Measurements from ENCODE around the gene ENKD1. TPM values are rescaled to one million over a fixed set of nuclear protein-coding genes. Genes with fewer than 3 reads are reported as not detected.

The ENKD1 gene
- total RNA-seq, 4 donors from 2014 or later: 7.7 to 17.8 (median 13.7) TPM

GRCh38 chr16:67679935-67680897 lies 13.7 kb upstream of the ENKD1 start:
- DNase-seq (ENCODE audit: low spot score) (no peak), ATAC-seq (ENCODE audit: low FRiP score) (no peak)
- TF ChIP-seq, protein P1, sequence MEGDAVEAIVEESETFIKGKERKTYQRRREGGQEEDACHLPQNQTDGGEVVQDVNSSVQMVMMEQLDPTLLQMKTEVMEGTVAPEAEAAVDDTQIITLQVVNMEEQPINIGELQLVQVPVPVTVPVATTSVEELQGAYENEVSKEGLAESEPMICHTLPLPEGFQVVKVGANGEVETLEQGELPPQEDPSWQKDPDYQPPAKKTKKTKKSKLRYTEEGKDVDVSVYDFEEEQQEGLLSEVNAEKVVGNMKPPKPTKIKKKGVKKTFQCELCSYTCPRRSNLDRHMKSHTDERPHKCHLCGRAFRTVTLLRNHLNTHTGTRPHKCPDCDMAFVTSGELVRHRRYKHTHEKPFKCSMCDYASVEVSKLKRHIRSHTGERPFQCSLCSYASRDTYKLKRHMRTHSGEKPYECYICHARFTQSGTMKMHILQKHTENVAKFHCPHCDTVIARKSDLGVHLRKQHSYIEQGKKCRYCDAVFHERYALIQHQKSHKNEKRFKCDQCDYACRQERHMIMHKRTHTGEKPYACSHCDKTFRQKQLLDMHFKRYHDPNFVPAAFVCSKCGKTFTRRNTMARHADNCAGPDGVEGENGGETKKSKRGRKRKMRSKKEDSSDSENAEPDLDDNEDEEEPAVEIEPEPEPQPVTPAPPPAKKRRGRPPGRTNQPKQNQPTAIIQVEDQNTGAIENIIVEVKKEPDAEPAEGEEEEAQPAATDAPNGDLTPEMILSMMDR (IDR thresholded peaks at IDR 0.05): no peak

GRCh38 chr16:67678354-67679023 lies 11.9 kb upstream of the ENKD1 start:
- TF ChIP-seq, protein P1 (IDR thresholded peaks at IDR 0.05): no peak
- ATAC-seq (ENCODE audit: low FRiP score) (no peak), DNase-seq (ENCODE audit: low spot score) (no peak)

GRCh38 chr16:67677712-67678111 lies 11.2 kb upstream of the ENKD1 start:
- TF ChIP-seq, protein P1 (IDR thresholded peaks at IDR 0.05): no peak
- ATAC-seq (ENCODE audit: low FRiP score): no peak
- DNase-seq (ENCODE audit: low spot score): no peak

DNA sequence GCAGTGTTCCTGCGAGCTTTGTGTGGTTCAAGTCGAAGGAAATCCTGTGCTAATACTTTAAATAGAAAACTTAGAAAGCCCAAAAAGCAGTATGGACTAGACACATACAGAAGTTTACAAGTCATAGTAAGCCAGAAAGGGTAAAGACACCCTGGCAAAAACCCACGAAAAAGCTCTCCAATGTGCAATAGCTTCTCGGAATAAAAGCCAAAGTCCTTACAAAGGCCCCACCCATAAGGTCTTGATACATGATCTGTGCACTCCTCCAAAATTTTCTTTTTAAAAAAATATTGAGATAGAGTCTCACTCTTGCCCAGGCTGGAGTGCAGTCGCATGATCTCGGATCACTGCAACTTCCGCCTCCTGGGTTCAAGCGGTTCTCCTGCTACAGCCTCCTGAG lies 10.4 kb upstream of the ENKD1 start:
- TF ChIP-seq, protein P1 (IDR thresholded peaks at IDR 0.05): no peak
- no peak for ATAC-seq (ENCODE audit: low FRiP score)

DNA sequence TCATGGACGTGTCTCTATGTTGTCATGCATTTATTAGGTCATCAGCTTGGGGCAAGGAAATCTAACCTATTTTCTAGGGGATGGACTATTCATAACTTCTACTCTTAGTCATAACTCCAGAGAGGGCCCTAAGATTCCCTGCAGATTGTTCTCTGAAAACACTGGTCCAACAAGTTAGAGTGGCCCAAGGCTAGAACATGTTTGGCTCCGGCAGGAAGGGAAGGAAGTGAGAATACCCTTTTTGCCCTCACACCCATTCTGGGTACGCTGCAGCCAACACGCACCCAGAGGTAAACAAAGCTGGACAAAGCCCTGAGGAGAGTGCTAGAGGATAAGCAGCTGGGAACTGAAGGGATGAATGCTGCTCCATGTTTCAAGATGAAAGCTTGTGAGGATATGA lies 10.0 kb upstream of the ENKD1 start:
- DNase-seq (ENCODE audit: low spot score) (no peak), ATAC-seq (ENCODE audit: low FRiP score) (no peak)
- TF ChIP-seq, protein P1 (IDR thresholded peaks at IDR 0.05): no peak

More for the DNA sequence above, 10.4 kb upstream of the ENKD1 start:
- DNase-seq (ENCODE audit: low spot score): no peak

DNA sequence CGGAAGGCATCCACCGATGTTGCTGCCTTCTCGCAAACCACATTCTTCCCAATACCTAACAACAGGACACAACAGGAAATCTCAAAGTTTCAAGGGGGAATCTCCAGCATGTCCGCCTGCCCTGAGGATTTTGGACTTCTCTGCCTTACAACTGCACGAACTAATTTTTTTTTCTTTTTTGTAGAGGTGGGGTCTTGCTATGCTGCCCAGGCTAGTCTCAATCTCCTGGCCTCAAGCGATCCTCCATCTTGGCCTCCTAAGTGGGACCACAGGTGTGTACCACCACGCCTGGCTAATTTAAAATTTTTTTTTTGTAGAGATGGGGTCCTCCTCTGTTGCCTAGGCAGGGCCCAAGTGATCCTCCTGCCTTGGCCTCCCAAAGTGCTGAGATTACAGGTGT lies 9.4 kb upstream of the ENKD1 start:
- DNase-seq (ENCODE audit: low spot score) (no peak), ATAC-seq (ENCODE audit: low FRiP score) (no peak)
- TF ChIP-seq, protein P1 (IDR thresholded peaks at IDR 0.05): no peak
